ENCODE results near the gene PHYHIPL. TPM values are rescaled to one million over a fixed set of nuclear protein-coding genes. Genes with fewer than 3 reads are reported as not detected.

PHYHIPL gene
- total RNA-seq, 3 donors from 2014 or later: under 0.01 to 0.44 (median under 0.01) TPM

- no peaks in the 10 kb centered on the region for H3K27me3 ChIP-seq
Measured at GRCh38 chr10:59271160-59271559, 94.7 kb downstream of the PHYHIPL start.

DNA sequence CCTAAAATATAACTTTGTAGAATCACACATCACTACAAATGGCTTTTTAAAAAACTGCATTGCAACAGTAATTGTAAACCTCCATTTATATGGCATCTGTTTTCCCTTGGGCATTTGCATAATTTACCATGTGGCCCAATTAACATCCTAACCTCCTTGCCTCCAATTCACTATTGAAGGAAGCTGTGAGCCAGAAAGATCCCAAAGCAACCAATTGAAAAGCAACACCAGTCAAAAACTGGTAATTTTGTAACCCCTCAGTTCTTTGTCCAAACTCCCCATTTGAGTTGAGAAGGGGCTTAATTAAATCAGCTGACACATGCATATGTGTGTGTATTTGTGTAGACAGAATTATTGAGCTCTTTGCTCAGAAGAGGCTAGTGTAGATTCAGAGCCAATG is 95.6 kb downstream of the PHYHIPL start:
- Histone ChIP-seq H3K4me3 (no peak overlapping the region), H3K27me3 (no peaks in the 10 kb centered on the region), H3K36me3 (no peaks in the 10 kb centered on the region), H3K4me1 (no peaks in the 10 kb centered on the region), H3K27ac (no peak overlapping the region), H3K9me3 (no peaks in the 10 kb centered on the region)
- intact Hi-C loops (cut with DNase I; ENCODE audit: low total_unique reads): no loop called here
- DNase-seq (ENCODE audit: low spot score in 2 of 2): no peak
- TF ChIP-seq POLR2AphosphoS5 (IDR thresholded peaks at IDR 0.05) (no peak), POLR2A (IDR thresholded peaks at IDR 0.05) (no peak)
- TF ChIP-seq, protein P1, sequence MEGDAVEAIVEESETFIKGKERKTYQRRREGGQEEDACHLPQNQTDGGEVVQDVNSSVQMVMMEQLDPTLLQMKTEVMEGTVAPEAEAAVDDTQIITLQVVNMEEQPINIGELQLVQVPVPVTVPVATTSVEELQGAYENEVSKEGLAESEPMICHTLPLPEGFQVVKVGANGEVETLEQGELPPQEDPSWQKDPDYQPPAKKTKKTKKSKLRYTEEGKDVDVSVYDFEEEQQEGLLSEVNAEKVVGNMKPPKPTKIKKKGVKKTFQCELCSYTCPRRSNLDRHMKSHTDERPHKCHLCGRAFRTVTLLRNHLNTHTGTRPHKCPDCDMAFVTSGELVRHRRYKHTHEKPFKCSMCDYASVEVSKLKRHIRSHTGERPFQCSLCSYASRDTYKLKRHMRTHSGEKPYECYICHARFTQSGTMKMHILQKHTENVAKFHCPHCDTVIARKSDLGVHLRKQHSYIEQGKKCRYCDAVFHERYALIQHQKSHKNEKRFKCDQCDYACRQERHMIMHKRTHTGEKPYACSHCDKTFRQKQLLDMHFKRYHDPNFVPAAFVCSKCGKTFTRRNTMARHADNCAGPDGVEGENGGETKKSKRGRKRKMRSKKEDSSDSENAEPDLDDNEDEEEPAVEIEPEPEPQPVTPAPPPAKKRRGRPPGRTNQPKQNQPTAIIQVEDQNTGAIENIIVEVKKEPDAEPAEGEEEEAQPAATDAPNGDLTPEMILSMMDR (IDR thresholded peaks at IDR 0.05): no peak

More at GRCh38 chr10:59271160-59271559, 94.7 kb downstream of the PHYHIPL start:
- no peak for DNase-seq (ENCODE audit: low spot score in 2 of 2)
- Histone ChIP-seq H3K4me3 (no peak overlapping the region), H3K27ac (no peak overlapping the region), H3K9me3 (no peaks in the 10 kb centered on the region), H3K36me3 (no peaks in the 10 kb centered on the region), H3K4me1 (no peaks in the 10 kb centered on the region)
- intact Hi-C loops (cut with DNase I; ENCODE audit: low total_unique reads): no loop called here
- TF ChIP-seq, protein P1 (IDR thresholded peaks at IDR 0.05): no peak
- TF ChIP-seq POLR2AphosphoS5 (IDR thresholded peaks at IDR 0.05) (no peak), POLR2A (IDR thresholded peaks at IDR 0.05) (no peak)

DNA sequence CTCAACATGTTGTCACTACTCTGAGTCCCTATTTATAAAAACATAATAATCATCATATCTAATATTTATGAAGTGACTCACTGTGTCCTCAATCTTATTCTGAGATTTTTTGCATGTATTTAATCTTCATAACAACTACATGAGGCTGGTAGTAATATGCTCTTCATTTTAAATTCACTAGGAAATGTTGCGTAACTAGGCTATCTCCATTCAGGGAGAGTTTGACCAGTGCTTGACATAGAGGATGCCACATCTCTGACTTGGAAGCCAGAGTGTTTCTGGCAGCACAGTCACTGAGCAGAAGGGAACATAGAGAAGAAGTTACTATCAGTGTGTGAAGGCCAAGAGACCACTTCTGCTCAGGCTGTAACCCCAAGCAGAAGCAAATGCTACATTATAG is 97.0 kb downstream of the PHYHIPL start:
- DNase-seq (ENCODE audit: low spot score in 2 of 2): no peak
- no peak overlapping the region for H3K27ac ChIP-seq
- no peaks in the 10 kb centered on the region for H3K36me3 ChIP-seq
- H3K4me3 ChIP-seq: no peak overlapping the region
- TF ChIP-seq POLR2A (IDR thresholded peaks at IDR 0.05): no peak
- TF ChIP-seq POLR2AphosphoS5 (IDR thresholded peaks at IDR 0.05): no peak
- TF ChIP-seq, protein P1 (IDR thresholded peaks at IDR 0.05): no peak
- intact Hi-C loops (cut with DNase I; ENCODE audit: low total_unique reads): no loop called here
- no peaks in the 10 kb centered on the region for H3K9me3 ChIP-seq
- H3K27me3 ChIP-seq: no peaks in the 10 kb centered on the region
- no peaks in the 10 kb centered on the region for H3K4me1 ChIP-seq

GRCh38 chr10:59276133-59276532 is 99.7 kb downstream of the PHYHIPL start:
- DNase-seq (ENCODE audit: low spot score in 2 of 2): no peak
- Histone ChIP-seq H3K9me3 (no peaks in the 10 kb centered on the region), H3K27ac (no peak overlapping the region), H3K4me1 (no peaks in the 10 kb centered on the region), H3K36me3 (no peaks in the 10 kb centered on the region), H3K27me3 (no peaks in the 10 kb centered on the region), H3K4me3 (no peak overlapping the region)
- TF ChIP-seq, protein P1 (IDR thresholded peaks at IDR 0.05): no peak
- TF ChIP-seq POLR2AphosphoS5 (IDR thresholded peaks at IDR 0.05) (no peak), POLR2A (IDR thresholded peaks at IDR 0.05) (no peak)
- intact Hi-C loops (cut with DNase I; ENCODE audit: low total_unique reads): no loop called here

DNA sequence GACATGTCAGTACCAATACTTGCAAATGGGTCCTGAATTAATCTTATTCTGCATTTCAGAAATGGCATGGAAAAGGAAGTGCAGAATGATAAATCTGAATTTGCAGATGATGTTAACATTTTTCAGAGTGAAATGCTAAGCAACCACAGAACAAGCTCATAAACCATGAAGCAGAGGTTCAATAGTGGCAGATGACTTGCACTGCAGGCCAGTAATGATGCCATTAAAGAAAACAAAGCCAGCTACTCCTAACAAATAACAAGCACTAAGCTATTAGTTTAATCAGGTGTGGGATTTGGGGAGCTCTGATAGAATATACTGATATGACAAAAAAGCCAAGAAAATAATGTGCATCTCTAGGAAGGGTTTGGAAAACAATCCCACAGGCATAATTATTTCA is 100.5 kb downstream of the PHYHIPL start:
- Histone ChIP-seq H3K4me1 (no peaks in the 10 kb centered on the region), H3K36me3 (no peaks in the 10 kb centered on the region), H3K4me3 (no peak overlapping the region), H3K9me3 (no peaks in the 10 kb centered on the region), H3K27ac (no peak overlapping the region), H3K27me3 (no peaks in the 10 kb centered on the region)
- intact Hi-C loops (cut with DNase I; ENCODE audit: low total_unique reads): no loop called here
- TF ChIP-seq POLR2A (IDR thresholded peaks at IDR 0.05): no peak
- TF ChIP-seq, protein P1 (IDR thresholded peaks at IDR 0.05): no peak
- no peak for TF ChIP-seq POLR2AphosphoS5 (IDR thresholded peaks at IDR 0.05)
- DNase-seq (ENCODE audit: low spot score in 2 of 2): no peak
